GM11168 (cell line): Measurements from ENCODE around the gene OR9G1.
"Not testable (repeated sequence)": the region's sequence is repeated elsewhere in the genome, so short reads cannot be mapped to it uniquely, and the experiment has no call there.

ENCODE experiments used
- in situ Hi-C: fragments of 300-500 bp; cut with MboI; formaldehyde crosslinking; loops from one replicate; pipeline ENCODE4 v1.12.0; 2022; ENCODE audit warnings: low sequenced_read_pairs; ENCODE audit not compliant: unreplicated experiment

The OR9G1 gene

GRCh38 chr11:56698795-56699194 is at the start of gene OR9G1:
TSS of gene OR9G1 (plus strand) at chr11:56699095. CDS start at chr11:56700388, 1,293 bp downstream.
- in situ Hi-C loops: no loop called here

GRCh38 chr11:56659755-56660154 is 39.1 kb upstream of the OR9G1 start:
- in situ Hi-C loops: no loop called here

- in situ Hi-C loops: no loop called here
Observed at GRCh38 chr11:56663386-56663785, 35.5 kb upstream of the OR9G1 start, which contains the start of gene OR5AR1. TSS of gene OR5AR1 (plus strand) at chr11:56663686. CDS start at chr11:56663686, 0 bp downstream.

- in situ Hi-C loops: no loop called here
Observed at GRCh38 chr11:56670984-56671383, 27.9 kb upstream of the OR9G1 start.

GRCh38 chr11:56688554-56689100 is 10.3 kb upstream of the OR9G1 start:
- in situ Hi-C loops: no loop called here

- in situ Hi-C loops: not testable (repeated sequence)
Observed at GRCh38 chr11:56691179-56691578, 7.7 kb upstream of the OR9G1 start.

- in situ Hi-C loops: no loop called here
Observed at GRCh38 chr11:56693428-56693827, 5.5 kb upstream of the OR9G1 start.

- in situ Hi-C loops: no loop called here
Observed at GRCh38 chr11:56700242-56700913, 1.5 kb downstream of the OR9G1 start.

GRCh38 chr11:56700914-56701485 is 2.1 kb downstream of the OR9G1 start:
- in situ Hi-C loops: no loop called here

GRCh38 chr11:56705784-56706396 is 7.0 kb downstream of the OR9G1 start:
- in situ Hi-C loops: no loop called here

- in situ Hi-C loops: no loop called here
Observed at GRCh38 chr11:56706486-56706885, 7.6 kb downstream of the OR9G1 start.

GRCh38 chr11:56714206-56714605 is 15.3 kb downstream of the OR9G1 start:
- in situ Hi-C loops: no loop called here

- in situ Hi-C loops: no loop called here
Observed at GRCh38 chr11:56716379-56716854, 17.5 kb downstream of the OR9G1 start.

- in situ Hi-C loops: no loop called here
Observed at GRCh38 chr11:56720513-56720912, 21.6 kb downstream of the OR9G1 start.

- in situ Hi-C loops: no loop called here
Observed at GRCh38 chr11:56740107-56740506, 41.2 kb downstream of the OR9G1 start.

GRCh38 chr11:56740886-56741285 is 42.0 kb downstream of the OR9G1 start:
- in situ Hi-C loops: no loop called here

GRCh38 chr11:56748597-56748996 is 49.7 kb downstream of the OR9G1 start, which contains the start of gene OR9G4:
TSS of gene OR9G4 (minus strand) at chr11:56748697. CDS start at chr11:56743766, 4,931 bp downstream.
- in situ Hi-C loops: no loop called here

- in situ Hi-C loops: no loop called here
Observed at GRCh38 chr11:56750190-56750589, 51.3 kb downstream of the OR9G1 start.

GRCh38 chr11:56751480-56751879 is 52.6 kb downstream of the OR9G1 start:
- in situ Hi-C loops: no loop called here
